GM12892 (cell line): ENCODE measurements around the gene CDH4.

Source experiments
- POLR2A ChIP-seq: IDR thresholded peaks from 2 replicates; pipeline ENCODE4 v1.6.1; 2011; ENCODE audit warnings: low read depth, low read length, control low read depth
- POLR2AphosphoS5 ChIP-seq: IDR thresholded peaks from 2 replicates; pipeline ENCODE4 v1.6.1; 2011; ENCODE audit warnings: low read depth, low read length, control low read depth

GRCh38 chr20:61976644-61977418 is 724.8 kb downstream of the CDH4 start:
- no peak for TF ChIP-seq POLR2A
- no peak for TF ChIP-seq POLR2AphosphoS5
